SU-DHL-6 (cell line): Measurements from ENCODE around the gene MED12L.

Source experiments
- EZH2phosphoT487 ChIP-seq: fragments of 200-600 bp; sonication (generic), shearing (Covaris generic); conservative IDR thresholded peaks from 2 replicates; pipeline ENCODE4 v1.6.1; 2018; ENCODE audit warnings: mild to moderate bottlenecking, antibody characterized with exemption, low read length, moderate library complexity, mixed read lengths
- TF ChIP-seq, protein P1 (sequence below): fragments of 200-600 bp; sonication (generic); IDR thresholded peaks from one replicate; pipeline ENCODE4 v1.5.1; 2017; ENCODE audit warnings: antibody characterized with exemption, mild to moderate bottlenecking, low read length, moderate library complexity; ENCODE audit not compliant: insufficient read depth, poor library complexity, severe bottlenecking

- TF ChIP-seq, protein P1, sequence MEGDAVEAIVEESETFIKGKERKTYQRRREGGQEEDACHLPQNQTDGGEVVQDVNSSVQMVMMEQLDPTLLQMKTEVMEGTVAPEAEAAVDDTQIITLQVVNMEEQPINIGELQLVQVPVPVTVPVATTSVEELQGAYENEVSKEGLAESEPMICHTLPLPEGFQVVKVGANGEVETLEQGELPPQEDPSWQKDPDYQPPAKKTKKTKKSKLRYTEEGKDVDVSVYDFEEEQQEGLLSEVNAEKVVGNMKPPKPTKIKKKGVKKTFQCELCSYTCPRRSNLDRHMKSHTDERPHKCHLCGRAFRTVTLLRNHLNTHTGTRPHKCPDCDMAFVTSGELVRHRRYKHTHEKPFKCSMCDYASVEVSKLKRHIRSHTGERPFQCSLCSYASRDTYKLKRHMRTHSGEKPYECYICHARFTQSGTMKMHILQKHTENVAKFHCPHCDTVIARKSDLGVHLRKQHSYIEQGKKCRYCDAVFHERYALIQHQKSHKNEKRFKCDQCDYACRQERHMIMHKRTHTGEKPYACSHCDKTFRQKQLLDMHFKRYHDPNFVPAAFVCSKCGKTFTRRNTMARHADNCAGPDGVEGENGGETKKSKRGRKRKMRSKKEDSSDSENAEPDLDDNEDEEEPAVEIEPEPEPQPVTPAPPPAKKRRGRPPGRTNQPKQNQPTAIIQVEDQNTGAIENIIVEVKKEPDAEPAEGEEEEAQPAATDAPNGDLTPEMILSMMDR, result no peak
- TF ChIP-seq EZH2phosphoT487, result no peak
Observed at GRCh38 chr3:151082880-151083838, 2.3 kb upstream of the MED12L start.
